ENCODE measurements around the gene SLC39A10.

DNA sequence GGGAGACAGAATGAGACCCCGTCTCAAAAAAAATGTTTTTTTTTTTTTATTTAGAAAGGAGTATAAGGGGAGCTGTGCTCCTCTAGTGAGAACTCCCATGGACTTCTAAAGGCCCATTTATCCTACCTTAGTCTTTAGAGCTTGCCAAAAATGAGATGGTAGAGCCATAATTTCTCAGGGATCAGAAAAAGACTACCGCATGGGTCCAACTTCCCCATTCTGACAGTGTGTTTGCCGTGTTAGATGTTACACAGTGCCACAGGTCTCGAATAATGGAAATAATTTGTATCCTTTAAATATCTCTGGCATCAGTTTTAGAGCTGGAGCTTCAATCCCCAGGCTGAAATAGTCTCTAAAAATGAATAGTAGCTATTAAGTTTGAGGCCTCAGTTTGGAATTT, 6.0 kb upstream of the SLC39A10 start:
- TF ChIP-seq, protein P1, sequence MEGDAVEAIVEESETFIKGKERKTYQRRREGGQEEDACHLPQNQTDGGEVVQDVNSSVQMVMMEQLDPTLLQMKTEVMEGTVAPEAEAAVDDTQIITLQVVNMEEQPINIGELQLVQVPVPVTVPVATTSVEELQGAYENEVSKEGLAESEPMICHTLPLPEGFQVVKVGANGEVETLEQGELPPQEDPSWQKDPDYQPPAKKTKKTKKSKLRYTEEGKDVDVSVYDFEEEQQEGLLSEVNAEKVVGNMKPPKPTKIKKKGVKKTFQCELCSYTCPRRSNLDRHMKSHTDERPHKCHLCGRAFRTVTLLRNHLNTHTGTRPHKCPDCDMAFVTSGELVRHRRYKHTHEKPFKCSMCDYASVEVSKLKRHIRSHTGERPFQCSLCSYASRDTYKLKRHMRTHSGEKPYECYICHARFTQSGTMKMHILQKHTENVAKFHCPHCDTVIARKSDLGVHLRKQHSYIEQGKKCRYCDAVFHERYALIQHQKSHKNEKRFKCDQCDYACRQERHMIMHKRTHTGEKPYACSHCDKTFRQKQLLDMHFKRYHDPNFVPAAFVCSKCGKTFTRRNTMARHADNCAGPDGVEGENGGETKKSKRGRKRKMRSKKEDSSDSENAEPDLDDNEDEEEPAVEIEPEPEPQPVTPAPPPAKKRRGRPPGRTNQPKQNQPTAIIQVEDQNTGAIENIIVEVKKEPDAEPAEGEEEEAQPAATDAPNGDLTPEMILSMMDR (IDR thresholded peaks at IDR 0.05) = no peak
- no peak for TF ChIP-seq EZH2 (IDR thresholded peaks at IDR 0.05; ENCODE audit: borderline replicate concordance, insufficient read depth, low read depth, low read length, poor library complexity, severe bottlenecking)
